ENCODE measurements around the gene GPATCH1. TPM values are rescaled to one million over a fixed set of nuclear protein-coding genes. Genes with fewer than 3 reads are reported as not detected.
A peak's percentile ranks its signal among the peaks of the same experiment; 100 is the strongest.

Gene GPATCH1
- total and polyA plus RNA-seq, 2 of the 13 experiments (the other 11 are each of a cell fraction or from before 2014, with no cell fraction given) = 6.8 to 6.9 TPM

DNA sequence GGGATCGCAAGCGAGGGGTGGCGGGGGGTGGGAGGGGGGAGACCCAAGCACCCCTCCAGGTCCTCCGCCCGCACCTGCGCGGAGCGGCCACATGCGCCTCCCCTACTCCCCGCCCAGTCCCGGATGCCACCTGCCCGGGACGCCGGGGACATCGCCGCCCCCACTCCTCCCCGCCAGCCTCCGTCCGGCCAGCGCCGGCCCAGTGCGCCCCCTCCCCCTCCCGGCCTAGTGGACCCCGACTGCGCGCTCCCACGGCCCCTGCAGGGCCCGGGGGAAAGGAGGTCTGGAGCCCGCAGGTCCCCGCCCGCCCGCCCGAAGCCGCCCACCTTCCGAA lies 16.6 kb upstream of the GPATCH1 start:
- in situ Hi-C loops (cut with HindIII; ENCODE audit: extremely low pct_ligation_motif_present, low pct_unique_long_range_greater_than_20kb) = no loop called here
- Histone ChIP-seq H3K4me2 (ENCODE audit: low read depth, low read length) (peak overlapping the region; percentile 91), H3K4me3 (replicated peaks in 1 of 3; ENCODE audit: insufficient read depth in 1 of 3, low read depth in 2 of 3, low read length in 3 of 3) (peak overlapping the region; percentile 82 to 96 (median 96); a peak in 5 of 6 replicates), H3K27me3 (ENCODE audit: control insufficient read depth in 1 of 2, insufficient read depth in 2 of 2, low read length in 2 of 2) (no peaks in the 10 kb centered on the region), H3K4me1 (ENCODE audit: insufficient read depth, low read length) (peaks cover 59% of the 10 kb centered on the region), H2AFZ (ENCODE audit: low read length) (no peak overlapping the region), H3K79me2 (ENCODE audit: insufficient read depth, low read length) (peaks cover 47% of the 10 kb centered on the region), H3K9me3 (ENCODE audit: low read length) (no peaks in the 10 kb centered on the region), H3K27ac (ENCODE audit: extremely low read length, insufficient read depth, low read length) (peak overlapping the region; percentile 64), H3K9ac (ENCODE audit: insufficient read depth, low read depth, low read length) (peak overlapping the region; percentile 88), H4K20me1 (ENCODE audit: insufficient read depth, low read length) (peaks cover 33% of the 10 kb centered on the region), H3K36me3 (replicated peaks in 1 of 2; ENCODE audit: control insufficient read depth in 1 of 2, insufficient read depth in 2 of 2, low read length in 2 of 2) (peaks cover 0 to 2% of the 10 kb centered on the region in 2 experiments; a peak in 2 of 5 replicates)
- no CpG with 5 or more reads among the region's 35 CpGs for WGBS (ENCODE audit: low lambda C conversion rate)
- ChIA-PET CTCF (ENCODE audit: low intra/inter-chr PET ratio, low total read pairs) (no interaction called here), POLR2A (interaction anchor here (1.8 to 4.5 kb wide), 2 partner anchors 23 to 27 kb away, joined by 5 to 28 read pairs; no protein-coding TSS in a partner anchor)
- no TSS peak for BruUV-seq (replicated peaks)
- DNase-seq (ENCODE audit: low spot score) = no peak
- no peak for FAIRE-seq
- intact Hi-C loops (cut with micrococcal nuclease; ENCODE audit: unreplicated experiment) = loop anchor here (1.0 to 10.0 kb wide), 3 partner anchors 16 to 90 kb away; partner anchors contain the start of genes CEP89, FAAP24 and GPATCH1
- ATAC-seq = peak; percentile 71
- no peak for TF ChIP-seq CENPT (CRISPR knock-in tag; IDR thresholded peaks at IDR 0.05; ENCODE audit: low read depth)
- peak; percentile 21; the same call in 1 of the 2 replicates for TF ChIP-seq ETV5 (CRISPR knock-in tag; IDR thresholded peaks at IDR 0.05; ENCODE audit: borderline replicate concordance)
- peak; percentile 9; the same call in 1 of the 2 replicates for TF ChIP-seq SP5 (CRISPR knock-in tag; IDR thresholded peaks at IDR 0.05; ENCODE audit: borderline replicate concordance, low read depth)
- no peak for TF ChIP-seq HOXA7 (CRISPR knock-in tag; IDR thresholded peaks at IDR 0.05)
- no peak for TF ChIP-seq ZNF530 (CRISPR knock-in tag; IDR thresholded peaks at IDR 0.05; ENCODE audit: low read depth)
- no peak for TF ChIP-seq JUND (CRISPR knock-in tag; IDR thresholded peaks at IDR 0.05)
- TF ChIP-seq SMYD3 (CRISPR knock-in tag; IDR thresholded peaks at IDR 0.05) = no peak
- TF ChIP-seq, protein P1, sequence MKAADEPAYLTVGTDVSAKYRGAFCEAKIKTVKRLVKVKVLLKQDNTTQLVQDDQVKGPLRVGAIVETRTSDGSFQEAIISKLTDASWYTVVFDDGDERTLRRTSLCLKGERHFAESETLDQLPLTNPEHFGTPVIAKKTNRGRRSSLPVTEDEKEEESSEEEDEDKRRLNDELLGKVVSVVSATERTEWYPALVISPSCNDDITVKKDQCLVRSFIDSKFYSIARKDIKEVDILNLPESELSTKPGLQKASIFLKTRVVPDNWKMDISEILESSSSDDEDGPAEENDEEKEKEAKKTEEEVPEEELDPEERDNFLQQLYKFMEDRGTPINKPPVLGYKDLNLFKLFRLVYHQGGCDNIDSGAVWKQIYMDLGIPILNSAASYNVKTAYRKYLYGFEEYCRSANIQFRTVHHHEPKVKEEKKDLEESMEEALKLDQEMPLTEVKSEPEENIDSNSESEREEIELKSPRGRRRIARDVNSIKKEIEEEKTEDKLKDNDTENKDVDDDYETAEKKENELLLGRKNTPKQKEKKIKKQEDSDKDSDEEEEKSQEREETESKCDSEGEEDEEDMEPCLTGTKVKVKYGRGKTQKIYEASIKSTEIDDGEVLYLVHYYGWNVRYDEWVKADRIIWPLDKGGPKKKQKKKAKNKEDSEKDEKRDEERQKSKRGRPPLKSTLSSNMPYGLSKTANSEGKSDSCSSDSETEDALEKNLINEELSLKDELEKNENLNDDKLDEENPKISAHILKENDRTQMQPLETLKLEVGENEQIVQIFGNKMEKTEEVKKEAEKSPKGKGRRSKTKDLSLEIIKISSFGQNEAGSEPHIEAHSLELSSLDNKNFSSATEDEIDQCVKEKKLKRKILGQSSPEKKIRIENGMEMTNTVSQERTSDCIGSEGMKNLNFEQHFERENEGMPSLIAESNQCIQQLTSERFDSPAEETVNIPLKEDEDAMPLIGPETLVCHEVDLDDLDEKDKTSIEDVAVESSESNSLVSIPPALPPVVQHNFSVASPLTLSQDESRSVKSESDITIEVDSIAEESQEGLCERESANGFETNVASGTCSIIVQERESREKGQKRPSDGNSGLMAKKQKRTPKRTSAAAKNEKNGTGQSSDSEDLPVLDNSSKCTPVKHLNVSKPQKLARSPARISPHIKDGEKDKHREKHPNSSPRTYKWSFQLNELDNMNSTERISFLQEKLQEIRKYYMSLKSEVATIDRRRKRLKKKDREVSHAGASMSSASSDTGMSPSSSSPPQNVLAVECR (CRISPR knock-in tag; IDR thresholded peaks at IDR 0.05; ENCODE audit: borderline replicate concordance) = peak; percentile 21
- TF ChIP-seq NAIF1 (CRISPR knock-in tag; IDR thresholded peaks at IDR 0.05; ENCODE audit: borderline replicate concordance) = no peak
- TF ChIP-seq HDAC1 (CRISPR knock-in tag; IDR thresholded peaks at IDR 0.05) = no peak
- TF ChIP-seq ONECUT2 (CRISPR knock-in tag; IDR thresholded peaks at IDR 0.05) = no peak
- no peak; the same call in 1 of the 2 replicates for TF ChIP-seq ZSCAN20 (CRISPR knock-in tag; IDR thresholded peaks at IDR 0.05; ENCODE audit: borderline replicate concordance)
- TF ChIP-seq MED8 (CRISPR knock-in tag; IDR thresholded peaks at IDR 0.05; ENCODE audit: insufficient replicate concordance) = no peak
- TF ChIP-seq STAG1 (CRISPR knock-in tag; IDR thresholded peaks at IDR 0.05) = 0 out of 2 replicates have a peak, but pooled peaks have one; percentile 2
- TF ChIP-seq TP53 (CRISPR knock-in tag; conservative IDR thresholded peaks at IDR 0.05) = no peak
- TF ChIP-seq KLF11 (CRISPR knock-in tag; IDR thresholded peaks at IDR 0.05) = no peak
- TF ChIP-seq, protein P2, sequence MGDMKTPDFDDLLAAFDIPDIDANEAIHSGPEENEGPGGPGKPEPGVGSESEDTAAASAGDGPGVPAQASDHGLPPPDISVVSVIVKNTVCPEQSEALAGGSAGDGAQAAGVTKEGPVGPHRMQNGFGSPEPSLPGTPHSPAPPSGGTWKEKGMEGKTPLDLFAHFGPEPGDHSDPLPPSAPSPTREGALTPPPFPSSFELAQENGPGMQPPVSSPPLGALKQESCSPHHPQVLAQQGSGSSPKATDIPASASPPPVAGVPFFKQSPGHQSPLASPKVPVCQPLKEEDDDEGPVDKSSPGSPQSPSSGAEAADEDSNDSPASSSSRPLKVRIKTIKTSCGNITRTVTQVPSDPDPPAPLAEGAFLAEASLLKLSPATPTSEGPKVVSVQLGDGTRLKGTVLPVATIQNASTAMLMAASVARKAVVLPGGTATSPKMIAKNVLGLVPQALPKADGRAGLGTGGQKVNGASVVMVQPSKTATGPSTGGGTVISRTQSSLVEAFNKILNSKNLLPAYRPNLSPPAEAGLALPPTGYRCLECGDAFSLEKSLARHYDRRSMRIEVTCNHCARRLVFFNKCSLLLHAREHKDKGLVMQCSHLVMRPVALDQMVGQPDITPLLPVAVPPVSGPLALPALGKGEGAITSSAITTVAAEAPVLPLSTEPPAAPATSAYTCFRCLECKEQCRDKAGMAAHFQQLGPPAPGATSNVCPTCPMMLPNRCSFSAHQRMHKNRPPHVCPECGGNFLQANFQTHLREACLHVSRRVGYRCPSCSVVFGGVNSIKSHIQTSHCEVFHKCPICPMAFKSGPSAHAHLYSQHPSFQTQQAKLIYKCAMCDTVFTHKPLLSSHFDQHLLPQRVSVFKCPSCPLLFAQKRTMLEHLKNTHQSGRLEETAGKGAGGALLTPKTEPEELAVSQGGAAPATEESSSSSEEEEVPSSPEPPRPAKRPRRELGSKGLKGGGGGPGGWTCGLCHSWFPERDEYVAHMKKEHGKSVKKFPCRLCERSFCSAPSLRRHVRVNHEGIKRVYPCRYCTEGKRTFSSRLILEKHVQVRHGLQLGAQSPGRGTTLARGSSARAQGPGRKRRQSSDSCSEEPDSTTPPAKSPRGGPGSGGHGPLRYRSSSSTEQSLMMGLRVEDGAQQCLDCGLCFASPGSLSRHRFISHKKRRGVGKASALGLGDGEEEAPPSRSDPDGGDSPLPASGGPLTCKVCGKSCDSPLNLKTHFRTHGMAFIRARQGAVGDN (CRISPR knock-in tag; IDR thresholded peaks at IDR 0.05) = peak; percentile 7; the same call in 1 of the 2 replicates
